DOHH2 (cell line): ENCODE results near the gene DUSP23.

Experiments
- EZH2phosphoT487 ChIP-seq: fragments of 200-600 bp; sonication (generic); IDR thresholded peaks from 2 replicates; pipeline ENCODE4 v1.6.1; 2017; ENCODE audit warnings: borderline replicate concordance, mild to moderate bottlenecking, antibody characterized with exemption, low read length, moderate library complexity, mixed read lengths
- TF ChIP-seq, protein P1 (sequence below): fragments of 200-600 bp; sonication (generic); IDR thresholded peaks from one replicate; pipeline ENCODE4 v1.5.1; 2014; ENCODE audit warnings: antibody characterized with exemption, mild to moderate bottlenecking, low read depth, low read length; ENCODE audit not compliant: poor library complexity, severe bottlenecking

- TF ChIP-seq, protein P1, sequence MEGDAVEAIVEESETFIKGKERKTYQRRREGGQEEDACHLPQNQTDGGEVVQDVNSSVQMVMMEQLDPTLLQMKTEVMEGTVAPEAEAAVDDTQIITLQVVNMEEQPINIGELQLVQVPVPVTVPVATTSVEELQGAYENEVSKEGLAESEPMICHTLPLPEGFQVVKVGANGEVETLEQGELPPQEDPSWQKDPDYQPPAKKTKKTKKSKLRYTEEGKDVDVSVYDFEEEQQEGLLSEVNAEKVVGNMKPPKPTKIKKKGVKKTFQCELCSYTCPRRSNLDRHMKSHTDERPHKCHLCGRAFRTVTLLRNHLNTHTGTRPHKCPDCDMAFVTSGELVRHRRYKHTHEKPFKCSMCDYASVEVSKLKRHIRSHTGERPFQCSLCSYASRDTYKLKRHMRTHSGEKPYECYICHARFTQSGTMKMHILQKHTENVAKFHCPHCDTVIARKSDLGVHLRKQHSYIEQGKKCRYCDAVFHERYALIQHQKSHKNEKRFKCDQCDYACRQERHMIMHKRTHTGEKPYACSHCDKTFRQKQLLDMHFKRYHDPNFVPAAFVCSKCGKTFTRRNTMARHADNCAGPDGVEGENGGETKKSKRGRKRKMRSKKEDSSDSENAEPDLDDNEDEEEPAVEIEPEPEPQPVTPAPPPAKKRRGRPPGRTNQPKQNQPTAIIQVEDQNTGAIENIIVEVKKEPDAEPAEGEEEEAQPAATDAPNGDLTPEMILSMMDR = peak; percentile 72
- TF ChIP-seq EZH2phosphoT487 = no peak
Measured at GRCh38 chr1:159780583-159781582, at the start of gene DUSP23.
